Measurements from ENCODE around the gene CDCA7L.
"Not testable (repeated sequence)": the region's sequence is repeated elsewhere in the genome, so short reads cannot be mapped to it uniquely, and the experiment has no call there.

Gene CDCA7L

GRCh38 chr7:21943436-21943835, 2.3 kb downstream of the CDCA7L start:
- DNase-seq = peak; percentile 6

- no peak for DNase-seq
Measured at GRCh38 chr7:21942955-21943354, 2.7 kb downstream of the CDCA7L start.

- peak; percentile 12 for DNase-seq
Measured at GRCh38 chr7:21941611-21942141, 4.0 kb downstream of the CDCA7L start.

GRCh38 chr7:21939858-21940372, 5.8 kb downstream of the CDCA7L start:
- DNase-seq = no peak

- DNase-seq = no peak
Measured at GRCh38 chr7:21939136-21939857, 6.4 kb downstream of the CDCA7L start.

- no peak for DNase-seq
Measured at GRCh38 chr7:21938463-21938862, 7.2 kb downstream of the CDCA7L start.

GRCh38 chr7:21934808-21935207, 10.9 kb downstream of the CDCA7L start:
- DNase-seq = no peak

GRCh38 chr7:21933293-21933692, 12.4 kb downstream of the CDCA7L start:
- DNase-seq = not testable (repeated sequence)

- DNase-seq = no peak
Measured at GRCh38 chr7:21927693-21928092, 18.0 kb downstream of the CDCA7L start.

- DNase-seq = no peak
Measured at GRCh38 chr7:21926448-21926847, 19.3 kb downstream of the CDCA7L start.

GRCh38 chr7:21923658-21924057, 22.0 kb downstream of the CDCA7L start:
- DNase-seq = peak; percentile 96

- DNase-seq = no peak
Measured at GRCh38 chr7:21922605-21923004, 23.1 kb downstream of the CDCA7L start.

GRCh38 chr7:21920936-21921335, 24.8 kb downstream of the CDCA7L start:
- no peak for DNase-seq

GRCh38 chr7:21918216-21918615, 27.5 kb downstream of the CDCA7L start:
- DNase-seq = no peak

- no peak for DNase-seq
Measured at GRCh38 chr7:21916629-21917028, 29.1 kb downstream of the CDCA7L start.

GRCh38 chr7:21916176-21916575, 29.5 kb downstream of the CDCA7L start:
- DNase-seq = no peak

GRCh38 chr7:21915140-21915539, 30.6 kb downstream of the CDCA7L start:
- DNase-seq = no peak

GRCh38 chr7:21914671-21915070, 31.0 kb downstream of the CDCA7L start:
- no peak for DNase-seq

- no peak for DNase-seq
Measured at GRCh38 chr7:21912931-21913780, 32.5 kb downstream of the CDCA7L start.

- no peak for DNase-seq
Measured at GRCh38 chr7:21912305-21912704, 33.4 kb downstream of the CDCA7L start.

- no peak for DNase-seq
Measured at GRCh38 chr7:21911341-21911875, 34.3 kb downstream of the CDCA7L start.

GRCh38 chr7:21910253-21910652, 35.4 kb downstream of the CDCA7L start:
- no peak for DNase-seq

GRCh38 chr7:21908746-21909145, 37.0 kb downstream of the CDCA7L start:
- no peak for DNase-seq
